GM18873 (cell line): ENCODE results near the gene PDE4D.
"Not testable (repeated sequence)": the region's sequence is repeated elsewhere in the genome, so short reads cannot be mapped to it uniquely, and the experiment has no call there.

Source experiments
- ATAC-seq: cut with Tn5 transposase; IDR thresholded peaks from one replicate; pipeline ENCODE4 v1.9.1; 2021; ENCODE audit warnings: mild to moderate bottlenecking, moderate library complexity, moderate number of reproducible peaks; ENCODE audit not compliant: unreplicated experiment, low FRiP score

The PDE4D gene

GRCh38 chr5:59772206-59772605 lies 121.3 kb downstream of the PDE4D start:
- no peak for ATAC-seq

- no peak for ATAC-seq
Measured at GRCh38 chr5:59770953-59771352, 122.6 kb downstream of the PDE4D start.

GRCh38 chr5:59769832-59770231 lies 123.7 kb downstream of the PDE4D start:
- no peak for ATAC-seq

GRCh38 chr5:59769041-59769360 lies 124.5 kb downstream of the PDE4D start:
- no peak for ATAC-seq

- peak; percentile 65 for ATAC-seq
Measured at GRCh38 chr5:59768152-59769040, 125.1 kb downstream of the PDE4D start.

GRCh38 chr5:59767681-59768151 lies 125.8 kb downstream of the PDE4D start:
- no peak for ATAC-seq

GRCh38 chr5:59767211-59767605 lies 126.3 kb downstream of the PDE4D start:
- ATAC-seq, result no peak

- ATAC-seq, result no peak
Measured at GRCh38 chr5:59766427-59767210, 126.9 kb downstream of the PDE4D start.

GRCh38 chr5:59765446-59765845 lies 128.1 kb downstream of the PDE4D start:
- no peak for ATAC-seq

- no peak for ATAC-seq
Measured at GRCh38 chr5:59764361-59764760, 129.2 kb downstream of the PDE4D start.

GRCh38 chr5:59763541-59763940 lies 130.0 kb downstream of the PDE4D start:
- no peak for ATAC-seq

GRCh38 chr5:59762232-59762631 lies 131.3 kb downstream of the PDE4D start:
- not testable (repeated sequence) for ATAC-seq

- no peak for ATAC-seq
Measured at GRCh38 chr5:59760785-59761348, 132.7 kb downstream of the PDE4D start.

- no peak for ATAC-seq
Measured at GRCh38 chr5:59759600-59760351, 133.8 kb downstream of the PDE4D start.

- no peak for ATAC-seq
Measured at GRCh38 chr5:59758566-59758965, 135.0 kb downstream of the PDE4D start.

- no peak for ATAC-seq
Measured at GRCh38 chr5:59757442-59757841, 136.1 kb downstream of the PDE4D start.

GRCh38 chr5:59756373-59757035 lies 137.0 kb downstream of the PDE4D start:
- no peak for ATAC-seq

GRCh38 chr5:59755476-59755875 lies 138.1 kb downstream of the PDE4D start:
- ATAC-seq, result no peak

GRCh38 chr5:59753599-59753998 lies 139.9 kb downstream of the PDE4D start:
- no peak for ATAC-seq
